HG02981 (cell line): ENCODE measurements around the gene TFEB.

Experiments used
- ATAC-seq: cut with Tn5 transposase; IDR thresholded peaks from one replicate; pipeline ENCODE4 v1.9.1; 2021; ENCODE audit warnings: mild to moderate bottlenecking, moderate library complexity; ENCODE audit not compliant: unreplicated experiment

TFEB gene

GRCh38 chr6:41677124-41677921 lies 58.1 kb downstream of the TFEB start:
- ATAC-seq = no peak

- ATAC-seq = no peak
Measured at GRCh38 chr6:41676431-41676830, 59.0 kb downstream of the TFEB start.

- ATAC-seq = no peak
Measured at GRCh38 chr6:41675992-41676391, 59.4 kb downstream of the TFEB start.

DNA sequence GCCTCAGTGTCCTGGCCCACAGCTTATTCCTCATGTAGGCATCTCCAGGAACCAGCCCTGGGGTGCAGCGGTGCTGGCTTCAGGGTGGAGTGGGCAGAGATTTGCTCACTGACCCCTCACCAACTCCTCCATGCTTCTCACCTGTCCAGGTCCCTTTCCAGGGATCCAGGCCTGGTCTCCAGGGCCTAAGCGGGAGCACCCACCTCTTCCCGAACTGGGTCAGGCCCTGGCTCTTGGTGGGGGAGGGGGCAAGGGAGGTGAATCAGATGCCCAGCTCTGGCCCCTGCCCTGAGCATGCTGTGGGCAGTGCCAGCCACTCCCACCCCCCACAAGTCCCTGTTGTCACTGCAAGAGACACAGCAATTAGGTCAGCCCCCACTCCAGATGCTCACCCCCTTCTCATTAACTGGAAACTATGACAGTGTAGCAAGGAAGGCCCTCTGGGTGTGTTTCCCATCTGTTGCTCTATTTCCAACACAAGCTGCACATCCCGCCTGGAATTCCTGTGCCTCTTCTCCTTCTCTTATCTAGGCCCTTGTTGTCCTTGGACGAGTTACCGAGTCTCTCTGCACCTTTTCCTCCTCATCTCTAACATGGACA lies 60.1 kb downstream of the TFEB start:
- no peak for ATAC-seq

GRCh38 chr6:41674231-41675000 lies 61.0 kb downstream of the TFEB start:
- ATAC-seq = no peak

- no peak for ATAC-seq
Measured at GRCh38 chr6:41673704-41674000, 61.8 kb downstream of the TFEB start.

DNA sequence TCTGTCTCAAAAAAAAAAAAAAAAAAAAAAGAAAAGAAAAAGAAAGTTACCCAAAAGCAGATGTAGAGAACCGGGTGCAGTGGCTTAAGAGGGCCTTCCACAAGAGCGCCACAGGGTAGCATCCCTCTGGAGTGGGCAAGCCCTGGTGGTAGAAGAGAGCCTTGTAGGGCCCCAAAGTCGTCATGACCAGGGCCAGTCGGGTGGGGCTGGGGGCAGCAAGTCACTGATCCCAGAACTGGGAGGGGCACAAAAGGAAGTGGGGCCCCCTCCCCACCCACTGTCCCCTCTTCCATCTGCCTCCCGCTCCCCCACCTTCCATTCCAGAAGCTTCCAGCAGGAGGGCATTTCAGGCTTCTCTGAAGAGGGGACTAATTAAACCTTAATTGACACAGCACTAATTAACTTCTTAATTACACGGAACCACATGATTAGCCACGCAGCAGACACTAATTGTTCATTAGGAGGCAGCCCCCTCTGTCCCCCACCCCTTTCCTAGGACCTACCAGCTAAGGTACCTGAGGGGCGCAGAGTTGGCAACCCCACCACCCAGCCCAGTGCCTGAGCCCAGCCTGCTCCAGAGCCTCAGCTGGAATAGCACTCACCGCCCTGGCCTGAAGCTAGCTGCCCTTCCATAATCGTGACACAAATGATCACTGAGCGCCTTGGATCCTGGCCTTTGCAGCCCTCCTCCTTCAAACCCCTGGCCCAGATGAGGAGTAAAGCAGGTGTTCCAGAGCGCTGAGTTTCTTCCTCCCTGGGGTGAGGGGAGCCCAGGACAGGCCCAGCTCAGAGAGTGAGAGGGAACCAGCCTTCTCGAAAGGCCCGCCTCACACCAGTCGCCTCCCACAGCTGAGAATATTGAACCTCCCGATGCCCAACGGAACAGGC lies 62.3 kb downstream of the TFEB start:
- no peak for ATAC-seq

DNA sequence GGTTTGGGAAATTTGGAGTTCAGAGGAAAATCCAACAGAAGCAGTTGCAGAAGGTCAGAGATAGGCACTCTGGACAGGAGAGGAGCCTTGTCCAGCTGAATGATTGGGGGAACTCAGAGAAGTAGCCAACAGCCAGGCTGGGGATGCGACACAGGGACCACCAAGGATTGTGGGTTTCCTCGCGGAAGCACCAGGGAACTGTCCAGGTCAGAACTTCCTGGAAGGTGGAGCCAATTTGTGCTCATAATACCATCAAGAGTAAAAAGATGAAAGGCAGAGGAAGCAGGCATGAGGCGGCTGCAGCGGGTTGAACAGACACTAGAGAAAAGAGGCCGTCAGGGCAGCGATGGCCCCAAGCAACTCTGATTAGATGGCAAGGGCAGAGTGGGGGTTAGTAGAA lies 63.4 kb downstream of the TFEB start:
- ATAC-seq = no peak

- no peak for ATAC-seq
Measured at GRCh38 chr6:41671376-41671775, 64.0 kb downstream of the TFEB start.

- no peak for ATAC-seq
Measured at GRCh38 chr6:41670703-41671360, 64.6 kb downstream of the TFEB start.

- no peak for ATAC-seq
Measured at GRCh38 chr6:41668968-41669367, 66.4 kb downstream of the TFEB start.

- ATAC-seq = no peak
Measured at GRCh38 chr6:41667195-41667594, 68.2 kb downstream of the TFEB start.

GRCh38 chr6:41664271-41664670 lies 71.1 kb downstream of the TFEB start:
- no peak for ATAC-seq

DNA sequence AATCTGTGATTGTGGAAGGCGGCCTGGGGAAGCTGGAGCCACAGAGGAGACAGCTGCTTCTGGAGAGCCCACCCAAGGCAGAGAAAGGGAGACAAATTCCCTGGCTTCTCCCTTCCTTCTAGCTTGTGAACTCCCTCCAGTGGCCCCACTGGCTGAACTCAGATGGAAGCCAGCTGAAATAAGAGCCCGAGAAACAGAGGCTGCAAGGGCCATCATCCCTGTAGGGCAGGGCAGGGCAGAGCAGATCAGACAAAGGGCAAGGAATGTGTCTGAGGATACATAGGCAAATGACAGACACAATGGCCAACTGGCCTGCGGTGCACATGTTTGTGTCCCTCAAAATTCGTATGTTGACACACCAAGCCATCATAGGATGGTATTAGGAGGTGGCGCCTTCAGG lies 71.8 kb downstream of the TFEB start:
- no peak for ATAC-seq

GRCh38 chr6:41659935-41660334 lies 75.5 kb downstream of the TFEB start:
- ATAC-seq = no peak

DNA sequence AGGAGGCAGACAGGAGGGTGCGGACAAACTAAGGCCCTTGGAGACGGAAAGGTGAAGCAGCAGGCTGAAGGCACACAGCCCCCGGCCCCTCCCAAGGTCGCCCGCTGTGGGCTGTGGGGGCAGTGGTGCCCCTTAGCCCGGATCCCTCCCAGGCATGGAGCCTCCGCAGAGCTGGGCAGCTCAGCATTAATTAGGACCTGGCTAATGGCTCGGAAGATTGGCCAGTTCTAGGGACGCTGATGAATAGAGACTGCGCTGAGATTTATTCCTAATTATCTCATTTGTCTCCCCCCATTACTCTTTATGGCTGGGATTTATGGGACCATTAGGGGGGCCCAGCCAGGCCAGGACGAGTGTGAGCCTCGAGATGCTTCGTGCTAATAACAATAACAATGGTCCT lies 76.8 kb downstream of the TFEB start:
- no peak for ATAC-seq

DNA sequence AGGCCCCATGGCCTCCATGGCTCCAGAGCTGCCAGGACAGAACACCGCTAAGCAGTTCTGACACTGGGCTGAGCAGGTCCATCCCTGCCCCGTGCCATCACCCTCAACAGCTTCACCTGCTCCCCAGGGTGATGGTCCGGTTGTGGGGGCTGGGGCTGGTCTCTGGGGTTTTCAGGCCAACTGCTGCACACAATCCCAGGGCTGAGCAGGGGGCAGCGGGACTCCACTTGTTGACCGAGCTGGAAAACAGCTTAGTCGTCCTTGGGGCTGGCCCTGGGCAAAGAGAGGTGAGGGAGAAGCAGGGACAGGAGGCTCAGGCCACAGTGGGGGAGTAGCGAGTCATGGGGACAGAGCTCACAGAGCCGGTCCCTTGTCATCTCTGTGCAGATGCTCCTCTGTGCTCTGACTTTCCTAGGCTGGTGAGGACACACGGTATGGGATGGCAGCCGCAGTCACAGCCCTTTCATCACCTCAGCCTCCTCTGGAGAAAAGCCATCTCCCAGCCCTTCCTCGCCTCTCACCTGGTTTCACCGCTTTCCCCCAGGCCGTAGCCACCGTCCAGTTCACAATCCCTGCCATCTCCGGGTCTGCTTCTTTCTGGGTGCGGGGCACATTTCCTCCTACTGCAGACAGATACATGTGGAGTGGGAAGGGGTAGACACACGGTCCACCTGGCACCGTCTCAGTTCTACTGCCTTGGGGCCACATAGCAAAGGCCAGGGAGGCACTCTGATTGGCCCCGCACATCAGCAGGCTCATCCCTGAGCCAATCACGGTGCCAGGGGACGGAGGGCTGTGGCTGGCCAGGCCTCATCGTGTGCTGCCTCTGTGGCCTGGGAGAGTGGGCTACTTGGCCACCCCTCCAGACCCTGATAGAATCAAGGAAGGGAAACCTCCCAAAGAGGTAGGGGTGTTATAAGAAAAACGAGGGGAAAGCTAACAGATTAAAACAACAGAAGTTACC lies 78.0 kb downstream of the TFEB start:
- ATAC-seq = no peak

- no peak for ATAC-seq
Measured at GRCh38 chr6:41656002-41656691, 79.3 kb downstream of the TFEB start.

DNA sequence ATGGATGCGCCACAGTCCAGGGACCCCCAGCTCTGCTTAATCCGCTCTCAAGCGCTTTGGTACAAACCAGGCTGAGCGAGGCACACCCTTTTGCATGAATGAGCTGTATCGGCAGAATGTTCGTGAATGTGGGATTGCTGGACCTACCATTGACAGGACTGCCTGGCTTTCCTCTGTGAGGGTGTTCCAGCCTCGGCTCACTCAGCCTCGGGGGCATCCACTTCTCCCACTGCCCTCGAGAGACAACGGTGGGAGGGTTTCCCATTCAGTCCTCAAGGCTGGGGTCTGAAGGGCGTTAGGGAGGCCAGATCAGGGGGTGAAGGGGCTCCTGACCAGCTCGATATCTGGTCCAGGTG lies 79.8 kb downstream of the TFEB start:
- no peak for ATAC-seq
